Stomach (tissue), 4 donors: Measurements from ENCODE around the gene FFAR4.

Source experiments
- POLR2A ChIP-seq, 4 donors: fragments of 450-650 bp; IDR thresholded peaks; one replicate each; pipeline ENCODE4 v1.6.1; 2016; ENCODE audit warnings: antibody characterized with exemption in 4 of 4, control low read depth in 2 of 4, mild to moderate bottlenecking in 1 of 4, moderate library complexity in 1 of 4
- TF ChIP-seq, protein P1 (sequence below), 7 experiments: fragments of 450-650 bp in 4 of 7; fragments of 200-600 bp in 3 of 7; sonication (generic) in 3 of 7; IDR thresholded peaks; one replicate each; pipeline ENCODE4 v1.5.1; 2016 to 2019; ENCODE audit warnings: antibody characterized with exemption in 7 of 7, control low read depth in 2 of 7, mild to moderate bottlenecking in 1 of 7

DNA sequence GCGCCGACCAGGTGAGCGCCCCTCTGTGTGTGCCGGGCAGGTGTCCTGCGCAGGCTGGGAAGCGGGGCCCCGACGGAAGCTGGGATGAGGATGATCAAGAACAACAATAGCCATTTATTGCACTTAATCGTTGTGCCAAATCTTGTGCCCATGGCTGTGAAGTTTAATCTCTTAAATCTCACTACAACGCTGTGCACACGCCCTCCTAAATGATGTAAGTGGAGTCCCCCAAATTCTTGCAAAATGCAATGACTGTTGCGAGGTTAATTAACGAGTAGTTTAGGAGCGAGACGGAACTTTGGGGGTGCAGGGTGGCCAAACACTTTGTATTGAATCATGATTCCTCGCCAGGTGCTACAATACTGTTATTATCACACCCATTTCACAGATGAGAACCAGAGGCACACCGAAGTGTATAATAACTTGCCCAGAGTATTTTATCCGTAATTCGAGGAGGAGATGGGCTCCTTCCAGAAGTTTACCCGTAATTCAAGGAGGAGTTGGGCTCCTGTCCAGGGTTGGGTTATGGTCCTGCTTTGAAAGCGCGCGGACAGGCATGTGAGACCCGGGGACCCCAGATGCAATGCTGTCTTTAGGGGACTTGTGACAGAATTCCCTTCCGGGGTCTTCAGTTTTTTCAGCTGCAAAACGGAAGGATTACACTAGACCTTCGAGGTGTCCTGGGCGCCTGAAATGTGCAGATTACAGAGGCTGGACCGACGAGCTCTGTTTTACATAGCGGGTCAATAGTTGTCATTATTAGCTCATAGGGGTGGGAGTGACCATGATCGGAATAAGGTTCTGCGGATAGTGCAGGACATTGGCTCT is 1.0 kb downstream of the FFAR4 start:
- TF ChIP-seq, protein P1, sequence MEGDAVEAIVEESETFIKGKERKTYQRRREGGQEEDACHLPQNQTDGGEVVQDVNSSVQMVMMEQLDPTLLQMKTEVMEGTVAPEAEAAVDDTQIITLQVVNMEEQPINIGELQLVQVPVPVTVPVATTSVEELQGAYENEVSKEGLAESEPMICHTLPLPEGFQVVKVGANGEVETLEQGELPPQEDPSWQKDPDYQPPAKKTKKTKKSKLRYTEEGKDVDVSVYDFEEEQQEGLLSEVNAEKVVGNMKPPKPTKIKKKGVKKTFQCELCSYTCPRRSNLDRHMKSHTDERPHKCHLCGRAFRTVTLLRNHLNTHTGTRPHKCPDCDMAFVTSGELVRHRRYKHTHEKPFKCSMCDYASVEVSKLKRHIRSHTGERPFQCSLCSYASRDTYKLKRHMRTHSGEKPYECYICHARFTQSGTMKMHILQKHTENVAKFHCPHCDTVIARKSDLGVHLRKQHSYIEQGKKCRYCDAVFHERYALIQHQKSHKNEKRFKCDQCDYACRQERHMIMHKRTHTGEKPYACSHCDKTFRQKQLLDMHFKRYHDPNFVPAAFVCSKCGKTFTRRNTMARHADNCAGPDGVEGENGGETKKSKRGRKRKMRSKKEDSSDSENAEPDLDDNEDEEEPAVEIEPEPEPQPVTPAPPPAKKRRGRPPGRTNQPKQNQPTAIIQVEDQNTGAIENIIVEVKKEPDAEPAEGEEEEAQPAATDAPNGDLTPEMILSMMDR (IDR thresholded peaks at IDR 0.05) = no peak
- no peak for TF ChIP-seq POLR2A (IDR thresholded peaks at IDR 0.05)
